Epithelial cell of esophagus (primary cell): ENCODE measurements around the gene NACC1.

ENCODE experiments used
- DNase-seq: peaks from one replicate; pipeline ENCODE4 v3.0.0; 2010; ENCODE audit warnings: low read depth
- H3K4me3 ChIP-seq: 2 replicates; pipeline ENCODE4 v1.5.1; 2011; ENCODE audit warnings: mild to moderate bottlenecking, low read length, control low read depth
- CTCF ChIP-seq: IDR thresholded peaks from 2 replicates; pipeline ENCODE4 v1.5.1; 2011; ENCODE audit warnings: low read depth, mild to moderate bottlenecking, low read length, control low read depth, inconsistent platforms; ENCODE audit not compliant: insufficient read depth; ENCODE audit errors: missing control alignments

Gene NACC1

DNA sequence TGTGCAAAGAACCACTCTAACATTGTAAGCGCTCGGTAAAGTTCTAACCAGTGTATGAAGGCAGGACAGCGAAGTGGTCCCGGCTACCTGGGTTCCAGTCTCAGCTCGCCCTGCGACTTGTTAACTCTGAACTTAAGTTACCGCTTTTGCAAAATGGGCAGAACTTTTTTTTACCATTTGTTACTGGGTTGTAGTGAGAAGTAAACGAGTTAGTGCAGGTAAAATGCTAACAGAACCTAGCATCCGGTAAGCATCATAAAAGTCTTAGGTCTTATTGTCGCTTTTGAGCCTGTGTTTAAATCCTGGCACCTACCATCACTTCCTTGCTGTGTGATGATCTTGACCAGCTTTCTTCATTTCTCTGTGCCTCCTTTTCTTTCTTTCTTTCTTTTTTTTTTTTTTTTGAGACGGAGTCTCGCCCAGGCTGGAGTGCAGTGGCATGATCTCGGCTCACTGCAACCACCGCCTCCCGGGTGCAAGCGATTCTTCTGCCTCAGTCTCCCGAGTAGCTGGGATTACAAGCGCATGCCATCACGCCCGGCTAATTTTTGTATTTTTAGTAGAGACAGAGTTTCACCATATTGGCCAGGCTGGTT is 790 bp upstream of the NACC1 start:
- no peak for TF ChIP-seq CTCF
- DNase-seq: peak; percentile 36
- H3K4me3 ChIP-seq: peak overlapping the region; percentile 84

- peak; percentile 60 for DNase-seq
- peak overlapping the region; percentile 75 for H3K4me3 ChIP-seq
- TF ChIP-seq CTCF: no peak
These were observed 545 bp downstream of the NACC1 start for GRCh38 chr19:13118424-13119193.

GRCh38 chr19:13119627-13120026 is 1.6 kb downstream of the NACC1 start:
- DNase-seq: no peak
- TF ChIP-seq CTCF: no peak
- H3K4me3 ChIP-seq: peak overlapping the region; percentile 75

GRCh38 chr19:13120031-13120430 is 2.0 kb downstream of the NACC1 start:
- no peak for DNase-seq
- TF ChIP-seq CTCF: no peak
- no peak overlapping the region for H3K4me3 ChIP-seq

DNA sequence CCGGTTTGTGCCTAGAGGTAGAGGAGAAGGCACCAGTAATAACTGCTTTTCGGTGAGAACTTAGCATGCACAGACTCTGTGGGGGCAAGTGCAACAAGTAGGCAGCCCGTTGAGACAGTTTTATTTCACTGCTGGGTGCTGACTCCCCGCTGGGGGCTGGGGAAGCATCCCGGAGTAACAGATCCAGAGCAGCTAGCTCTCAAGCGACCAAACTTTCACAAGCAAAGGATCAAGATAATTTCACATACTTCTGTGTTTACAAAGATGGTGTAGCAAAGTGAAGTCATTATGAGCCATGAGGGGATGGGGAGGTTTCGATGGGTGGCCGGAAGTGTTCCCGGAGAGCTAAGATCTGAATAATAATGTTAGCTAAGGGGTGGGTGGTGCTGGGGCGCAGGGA is 2.8 kb downstream of the NACC1 start:
- DNase-seq: peak; percentile 53
- H3K4me3 ChIP-seq: no peak overlapping the region
- TF ChIP-seq CTCF: no peak

GRCh38 chr19:13121551-13122274 is 3.6 kb downstream of the NACC1 start:
- no peak for TF ChIP-seq CTCF
- H3K4me3 ChIP-seq: no peak overlapping the region
- no peak for DNase-seq
